Embryonic facial prominence (tissue), 1 donor: ENCODE measurements around the gene CEACAM1.
"Not testable (repeated sequence)": the region's sequence is repeated elsewhere in the genome, so short reads cannot be mapped to it uniquely, and the experiment has no call there.

Source experiments
- DNase-seq: peaks from one replicate; pipeline ENCODE4 v3.0.0-alpha.2; 2016; ENCODE audit errors: extremely low spot score

The CEACAM1 gene

GRCh38 chr19:42528354-42529247, at the start of gene CEACAM1:
Gene CEACAM1 (minus strand): TSS chr19:42528481. CDS start chr19:42528374, 107 bp downstream.
- no peak for DNase-seq

GRCh38 chr19:42577016-42577415, 48.7 kb upstream of the CEACAM1 start:
- no peak for DNase-seq

GRCh38 chr19:42576241-42576640, 48.0 kb upstream of the CEACAM1 start:
- no peak for DNase-seq

- DNase-seq, result no peak
Observed at GRCh38 chr19:42573642-42574041, 45.4 kb upstream of the CEACAM1 start.

- DNase-seq, result no peak
Observed at GRCh38 chr19:42571116-42571515, 42.8 kb upstream of the CEACAM1 start.

- no peak for DNase-seq
Observed at GRCh38 chr19:42569193-42569592, 40.9 kb upstream of the CEACAM1 start.

GRCh38 chr19:42568006-42568405, 39.7 kb upstream of the CEACAM1 start:
- no peak for DNase-seq

GRCh38 chr19:42567567-42567966, 39.3 kb upstream of the CEACAM1 start:
- no peak for DNase-seq

- DNase-seq, result no peak
Observed at GRCh38 chr19:42563352-42564210, 35.3 kb upstream of the CEACAM1 start.

- DNase-seq, result no peak
Observed at GRCh38 chr19:42561512-42561911, 33.2 kb upstream of the CEACAM1 start.

GRCh38 chr19:42560731-42561130, 32.5 kb upstream of the CEACAM1 start:
- no peak for DNase-seq

- DNase-seq, result no peak
Observed at GRCh38 chr19:42558450-42559150, 30.3 kb upstream of the CEACAM1 start.

GRCh38 chr19:42557386-42557871, 29.1 kb upstream of the CEACAM1 start:
- not testable (repeated sequence) for DNase-seq

- no peak for DNase-seq
Observed at GRCh38 chr19:42555801-42556200, 27.5 kb upstream of the CEACAM1 start.

- no peak for DNase-seq
Observed at GRCh38 chr19:42555317-42555716, 27.0 kb upstream of the CEACAM1 start.

GRCh38 chr19:42554046-42554575, 25.8 kb upstream of the CEACAM1 start:
- no peak for DNase-seq

GRCh38 chr19:42553292-42554045, 25.2 kb upstream of the CEACAM1 start:
- DNase-seq, result no peak

- DNase-seq, result no peak
Observed at GRCh38 chr19:42552086-42553065, 24.1 kb upstream of the CEACAM1 start.

- not testable (repeated sequence) for DNase-seq
Observed at GRCh38 chr19:42550521-42550920, 22.2 kb upstream of the CEACAM1 start.

- DNase-seq, result not testable (repeated sequence)
Observed at GRCh38 chr19:42549067-42549466, 20.8 kb upstream of the CEACAM1 start.
